ENCODE measurements around the gene TP73. TPM values are rescaled to one million over a fixed set of nuclear protein-coding genes. Genes with fewer than 3 reads are reported as not detected.
"Not testable (repeated sequence)": the region's sequence is repeated elsewhere in the genome, so short reads cannot be mapped to it uniquely, and the experiment has no call there.

Gene TP73
- total RNA-seq, 1 experiment from 2014 or later, result 11.9 TPM

GRCh38 chr1:3746830-3747521, 94.7 kb downstream of the TP73 start:
- BruUV-seq (replicated peaks), result no TSS peak
- TF ChIP-seq CTCF (IDR thresholded peaks at IDR 0.05; ENCODE audit: insufficient read depth in 1 of 2, low read depth in 1 of 2, low read length in 1 of 2, severe bottlenecking in 1 of 2, unreplicated experiment in 1 of 2), result no peak
- no peaks in the 10 kb centered on the region for H3K4me1 ChIP-seq
- no peaks in the 10 kb centered on the region for H3K27me3 ChIP-seq (replicated peaks; ENCODE audit: control insufficient read depth, insufficient read depth, low read length)
- peaks cover 6% of the 10 kb centered on the region for H3K4me1 Mint-ChIP-seq (ENCODE audit: low read depth, unreplicated experiment)
- H3K9me3 Mint-ChIP-seq (ENCODE audit: unreplicated experiment), result no peaks in the 10 kb centered on the region
- no peak overlapping the region for H3K4me3 Mint-ChIP-seq (ENCODE audit: unreplicated experiment)
- H3K36me3 ChIP-seq (ENCODE audit: control insufficient read depth, insufficient read depth, low read length), result no peaks in the 10 kb centered on the region
- no peak overlapping the region for H3K27ac Mint-ChIP-seq (ENCODE audit: unreplicated experiment)
- no peak overlapping the region for H3K4me3 ChIP-seq (ENCODE audit: low read depth, low read length)
- no peak for DNase-seq
- intact Hi-C loops (cut with micrococcal nuclease; ENCODE audit: unreplicated experiment), result no loop called here
- ChIA-PET CTCF (no interaction called here), POLR2A (no interaction called here)
- no peaks in the 10 kb centered on the region for H3K36me3 Mint-ChIP-seq (ENCODE audit: insufficient read depth, unreplicated experiment)
- H3K9me3 ChIP-seq, result no peaks in the 10 kb centered on the region
- no peaks in the 10 kb centered on the region for H3K27me3 Mint-ChIP-seq (ENCODE audit: insufficient read depth, unreplicated experiment)

GRCh38 chr1:3747522-3747848, 95.2 kb downstream of the TP73 start:
- Histone ChIP-seq H3K36me3 (ENCODE audit: control insufficient read depth, insufficient read depth, low read length) (no peaks in the 10 kb centered on the region), H3K4me3 (ENCODE audit: low read depth, low read length) (no peak overlapping the region), H3K4me1 (no peaks in the 10 kb centered on the region), H3K9me3 (no peaks in the 10 kb centered on the region), H3K27me3 (replicated peaks; ENCODE audit: control insufficient read depth, insufficient read depth, low read length) (no peaks in the 10 kb centered on the region)
- intact Hi-C loops (cut with micrococcal nuclease; ENCODE audit: unreplicated experiment), result no loop called here
- TF ChIP-seq CTCF (IDR thresholded peaks at IDR 0.05; ENCODE audit: insufficient read depth in 1 of 2, low read depth in 1 of 2, low read length in 1 of 2, severe bottlenecking in 1 of 2, unreplicated experiment in 1 of 2), result no peak
- Mint-ChIP-seq H3K4me1 (ENCODE audit: low read depth, unreplicated experiment) (peaks cover 6% of the 10 kb centered on the region), H3K36me3 (ENCODE audit: insufficient read depth, unreplicated experiment) (no peaks in the 10 kb centered on the region), H3K9me3 (ENCODE audit: unreplicated experiment) (no peaks in the 10 kb centered on the region), H3K27me3 (ENCODE audit: insufficient read depth, unreplicated experiment) (no peaks in the 10 kb centered on the region), H3K27ac (ENCODE audit: unreplicated experiment) (no peak overlapping the region), H3K4me3 (ENCODE audit: unreplicated experiment) (no peak overlapping the region)
- no peak for DNase-seq
- no TSS peak for BruUV-seq (replicated peaks)
- ChIA-PET CTCF (no interaction called here), POLR2A (no interaction called here)

- intact Hi-C loops (cut with micrococcal nuclease; ENCODE audit: unreplicated experiment), result no loop called here
- Mint-ChIP-seq H3K27me3 (ENCODE audit: insufficient read depth, unreplicated experiment) (no peaks in the 10 kb centered on the region), H3K27ac (ENCODE audit: unreplicated experiment) (no peak overlapping the region), H3K9me3 (ENCODE audit: unreplicated experiment) (no peaks in the 10 kb centered on the region), H3K4me1 (ENCODE audit: low read depth, unreplicated experiment) (peaks cover 6% of the 10 kb centered on the region), H3K36me3 (ENCODE audit: insufficient read depth, unreplicated experiment) (no peaks in the 10 kb centered on the region), H3K4me3 (ENCODE audit: unreplicated experiment) (no peak overlapping the region)
- H3K27me3 ChIP-seq (replicated peaks; ENCODE audit: control insufficient read depth, insufficient read depth, low read length), result no peaks in the 10 kb centered on the region
- BruUV-seq (replicated peaks), result no TSS peak
- H3K36me3 ChIP-seq (ENCODE audit: control insufficient read depth, insufficient read depth, low read length), result no peaks in the 10 kb centered on the region
- CTCF ChIA-PET, result no interaction called here
- no peaks in the 10 kb centered on the region for H3K9me3 ChIP-seq
- no peak for TF ChIP-seq CTCF (IDR thresholded peaks at IDR 0.05; ENCODE audit: insufficient read depth in 1 of 2, low read depth in 1 of 2, low read length in 1 of 2, severe bottlenecking in 1 of 2, unreplicated experiment in 1 of 2)
- POLR2A ChIA-PET, result no interaction called here
- H3K4me3 ChIP-seq (ENCODE audit: low read depth, low read length), result no peak overlapping the region
- H3K4me1 ChIP-seq, result no peaks in the 10 kb centered on the region
- no peak for DNase-seq
Measured at GRCh38 chr1:3747903-3748302, 95.6 kb downstream of the TP73 start.

- H3K9me3 ChIP-seq; H3K4me1 Mint-ChIP-seq (ENCODE audit: low read depth, unreplicated experiment); H3K27me3 ChIP-seq (replicated peaks; ENCODE audit: control insufficient read depth, insufficient read depth, low read length); H3K9me3 Mint-ChIP-seq (ENCODE audit: unreplicated experiment); H3K27me3 Mint-ChIP-seq (ENCODE audit: insufficient read depth, unreplicated experiment); H3K36me3 ChIP-seq (ENCODE audit: control insufficient read depth, insufficient read depth, low read length); DNase-seq; H3K4me1 ChIP-seq; H3K27ac Mint-ChIP-seq (ENCODE audit: unreplicated experiment); intact Hi-C loops (cut with micrococcal nuclease; ENCODE audit: unreplicated experiment); CTCF ChIA-PET; H3K36me3 Mint-ChIP-seq (ENCODE audit: insufficient read depth, unreplicated experiment); BruUV-seq (replicated peaks); H3K4me3 Mint-ChIP-seq (ENCODE audit: unreplicated experiment); POLR2A ChIA-PET; H3K4me3 ChIP-seq (ENCODE audit: low read depth, low read length): not testable (repeated sequence)
Measured at GRCh38 chr1:3748316-3748900, 96.1 kb downstream of the TP73 start.
